A673 (cell line): ENCODE data around the gene ACTL10. TPM values are rescaled to one million over a fixed set of nuclear protein-coding genes. Genes with fewer than 3 reads are reported as not detected.

Experiments
- BruUV-seq: library from RNA; stranded (reverse); fragments of 400-500 nt; replicated peaks from 2 replicates; lab custom pipeline; 2021; lab: Mats Ljungman, UMichigan
- CTCF ChIA-PET: fragments of 300-600 bp; sonication (Branson Sonifier 250); formaldehyde crosslinking; loops from one replicate; lab custom pipeline; 2022; ENCODE audit warnings: antibody characterized with exemption; lab: Charles Lee
- POLR2A ChIA-PET: fragments of 300-600 bp; sonication (Branson Sonifier 250); formaldehyde crosslinking; loops from one replicate; lab custom pipeline; 2022; ENCODE audit warnings: antibody characterized with exemption; ENCODE audit not compliant: low non-redundant PET; lab: Charles Lee
- DNase-seq: peaks from one replicate; pipeline ENCODE4 v3.0.0-alpha.2; 2015; ENCODE audit warnings: low spot score
- H3K27ac ChIP-seq: fragments of 200-600 bp; sonication (generic); 2 replicates; pipeline ENCODE4 v1.5.1; 2016; ENCODE audit warnings: mixed run types, low read depth, mild to moderate bottlenecking, mixed read lengths, antibody characterized with exemption, low read length; ENCODE audit not compliant: poor library complexity, severe bottlenecking
- H3K27me3 ChIP-seq: fragments of 200-600 bp; sonication (generic); replicated peaks from 2 replicates; pipeline ENCODE4 v1.6.1; 2017; ENCODE audit warnings: mixed run types, low read depth, mild to moderate bottlenecking, mixed read lengths, antibody characterized with exemption, low read length; ENCODE audit not compliant: insufficient read depth, poor library complexity
- H3K36me3 ChIP-seq: fragments of 200-600 bp; sonication (generic); 2 replicates; pipeline ENCODE4 v1.6.1; 2016; ENCODE audit warnings: mixed run types, mild to moderate bottlenecking, mixed read lengths, antibody characterized with exemption, low read length; ENCODE audit not compliant: insufficient read depth, poor library complexity, severe bottlenecking
- H3K4me1 ChIP-seq: fragments of 200-600 bp; sonication (generic); 2 replicates; pipeline ENCODE4 v1.6.1; 2017; ENCODE audit warnings: mixed run types, mild to moderate bottlenecking, mixed read lengths, antibody characterized with exemption, low read length; ENCODE audit not compliant: insufficient read depth, poor library complexity, severe bottlenecking
- H3K4me3 ChIP-seq: fragments of 200-600 bp; sonication (generic); 2 replicates; pipeline ENCODE4 v1.5.1; 2016; ENCODE audit warnings: low read depth, mixed run types, mild to moderate bottlenecking, mixed read lengths, low read length; ENCODE audit not compliant: poor library complexity, severe bottlenecking
- H3K9me3 ChIP-seq: fragments of 200-600 bp; sonication (generic); 2 replicates; pipeline ENCODE4 v1.6.1; 2016; ENCODE audit warnings: mixed run types, low read depth, mild to moderate bottlenecking, mixed read lengths, antibody characterized with exemption, low read length; ENCODE audit not compliant: poor library complexity, severe bottlenecking
- EZH2 ChIP-seq: fragments of 200-600 bp; sonication (generic); IDR thresholded peaks from 2 replicates; pipeline ENCODE4 v1.6.1; 2017; ENCODE audit warnings: borderline replicate concordance, low read depth, mild to moderate bottlenecking, mixed read lengths, antibody characterized with exemption, low read length; ENCODE audit not compliant: poor library complexity, severe bottlenecking
- intact Hi-C: fragments of 100-400 bp; cut with micrococcal nuclease; formaldehyde crosslinking; loops from one replicate; pipeline ENCODE4 v1.10.0; 2022; ENCODE audit not compliant: unreplicated experiment
- total RNA-seq: library from RNA; stranded (reverse); gene quantifications from 2 replicates; pipeline ENCODE4 v1.2.3, GENCODE V29; 2021
- TF ChIP-seq, protein P1 (sequence below): fragments of 300-800, 200-600 bp; sonication (generic); conservative IDR thresholded peaks from 2 replicates; pipeline ENCODE4 v1.5.1; 2017; ENCODE audit warnings: low read depth, mild to moderate bottlenecking, antibody characterized with exemption, low read length, moderate library complexity, mixed read lengths

The ACTL10 gene
- total RNA-seq, 1 experiment from 2014 or later, result 0.47 TPM

DNA sequence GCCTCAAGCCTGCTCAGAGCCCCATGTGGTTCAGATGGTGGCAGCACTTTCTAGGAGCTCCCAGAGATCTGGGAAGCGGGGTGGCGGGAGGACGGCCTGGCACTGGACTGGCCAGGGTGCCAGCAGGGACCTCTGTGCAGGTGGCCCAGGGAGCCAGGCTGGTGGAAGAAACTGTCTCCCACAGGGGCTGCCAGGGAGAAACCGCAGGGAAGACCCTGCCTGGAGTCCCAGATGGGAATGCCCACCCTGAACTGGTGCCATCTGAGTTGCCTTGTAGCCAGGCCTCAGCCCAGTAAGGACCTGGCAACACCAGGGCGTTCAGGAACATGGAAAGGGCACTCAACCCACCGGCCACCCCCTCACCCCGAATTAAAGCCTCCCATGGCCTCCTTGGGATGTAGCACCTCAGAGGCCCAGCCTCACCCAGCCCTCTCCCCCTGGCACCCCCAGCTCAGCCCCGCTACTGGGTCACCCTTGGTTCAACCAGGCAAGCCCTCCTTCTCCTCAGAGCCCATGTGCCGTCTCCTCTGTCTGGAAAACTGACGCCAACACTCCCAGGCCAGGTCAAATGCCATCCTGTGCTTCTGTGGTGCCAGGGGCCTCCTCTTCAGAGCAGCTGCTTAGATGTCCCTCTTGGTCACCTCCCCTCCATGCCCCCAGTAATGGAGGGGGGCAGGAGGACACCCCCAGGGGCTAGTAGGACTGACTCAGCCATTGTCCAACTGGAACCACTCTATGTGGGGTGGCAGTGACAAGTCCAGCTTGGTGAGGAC lies 10.5 kb upstream of the ACTL10 start:
- Histone ChIP-seq H3K4me1 (no peaks in the 10 kb centered on the region), H3K4me3 (no peak overlapping the region), H3K27me3 (no peaks in the 10 kb centered on the region), H3K9me3 (no peaks in the 10 kb centered on the region), H3K36me3 (peaks cover 21% of the 10 kb centered on the region), H3K27ac (no peak overlapping the region)
- ChIA-PET POLR2A (no interaction called here), CTCF (no interaction called here)
- DNase-seq, result no peak
- intact Hi-C loops, result no loop called here
- TF ChIP-seq, protein P1, sequence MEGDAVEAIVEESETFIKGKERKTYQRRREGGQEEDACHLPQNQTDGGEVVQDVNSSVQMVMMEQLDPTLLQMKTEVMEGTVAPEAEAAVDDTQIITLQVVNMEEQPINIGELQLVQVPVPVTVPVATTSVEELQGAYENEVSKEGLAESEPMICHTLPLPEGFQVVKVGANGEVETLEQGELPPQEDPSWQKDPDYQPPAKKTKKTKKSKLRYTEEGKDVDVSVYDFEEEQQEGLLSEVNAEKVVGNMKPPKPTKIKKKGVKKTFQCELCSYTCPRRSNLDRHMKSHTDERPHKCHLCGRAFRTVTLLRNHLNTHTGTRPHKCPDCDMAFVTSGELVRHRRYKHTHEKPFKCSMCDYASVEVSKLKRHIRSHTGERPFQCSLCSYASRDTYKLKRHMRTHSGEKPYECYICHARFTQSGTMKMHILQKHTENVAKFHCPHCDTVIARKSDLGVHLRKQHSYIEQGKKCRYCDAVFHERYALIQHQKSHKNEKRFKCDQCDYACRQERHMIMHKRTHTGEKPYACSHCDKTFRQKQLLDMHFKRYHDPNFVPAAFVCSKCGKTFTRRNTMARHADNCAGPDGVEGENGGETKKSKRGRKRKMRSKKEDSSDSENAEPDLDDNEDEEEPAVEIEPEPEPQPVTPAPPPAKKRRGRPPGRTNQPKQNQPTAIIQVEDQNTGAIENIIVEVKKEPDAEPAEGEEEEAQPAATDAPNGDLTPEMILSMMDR, result no peak
- TF ChIP-seq EZH2, result no peak
- BruUV-seq, result no TSS peak

DNA sequence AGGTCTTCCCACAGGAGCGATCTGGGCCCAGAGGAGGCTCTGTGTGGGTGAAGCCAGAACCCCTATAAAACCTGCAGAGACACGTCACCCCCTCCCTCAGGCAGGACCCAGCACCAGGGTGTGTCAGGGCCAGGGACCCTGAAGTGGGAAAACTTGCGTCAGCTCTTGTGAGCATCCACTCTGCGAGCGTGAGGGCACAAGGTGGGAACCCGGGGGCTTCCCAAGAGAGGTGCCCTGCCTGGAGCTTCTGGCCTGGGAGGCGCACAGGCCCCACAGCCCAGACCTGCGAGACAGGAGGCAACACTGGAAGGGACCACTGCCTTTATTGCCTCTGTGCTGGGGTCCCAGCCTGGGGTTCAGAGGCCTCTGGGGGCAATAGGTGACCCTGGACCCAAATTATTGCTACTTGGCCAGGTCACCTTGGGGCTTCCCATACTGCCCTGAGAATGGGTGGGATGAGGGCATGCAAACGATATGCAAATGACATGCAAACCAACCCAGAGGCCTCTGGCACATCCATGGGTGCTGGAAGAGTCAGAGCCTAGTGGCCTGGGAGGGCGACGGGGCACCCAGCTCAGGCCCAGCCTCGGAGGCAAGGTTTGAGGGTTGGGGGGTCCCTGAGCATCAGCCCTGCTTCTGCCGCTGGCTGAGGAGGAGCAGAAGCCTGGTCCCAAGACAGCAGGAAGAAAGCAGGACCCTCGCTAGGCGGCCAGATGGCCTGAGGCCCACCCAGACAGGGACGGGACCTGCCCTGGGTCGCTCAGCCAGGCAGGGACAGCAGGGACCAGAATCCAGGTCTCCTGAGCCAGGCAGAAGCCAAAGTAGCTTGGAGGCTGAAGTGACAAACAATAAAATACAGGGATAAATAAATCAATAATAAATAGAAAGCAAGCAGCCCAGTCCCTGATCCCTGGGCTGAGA lies 9.7 kb upstream of the ACTL10 start:
- no peaks in the 10 kb centered on the region for H3K9me3 ChIP-seq
- no peak for DNase-seq
- TF ChIP-seq EZH2, result no peak
- TF ChIP-seq, protein P1, result no peak
- ChIA-PET POLR2A (no interaction called here), CTCF (no interaction called here)
- intact Hi-C loops, result no loop called here
- no peaks in the 10 kb centered on the region for H3K27me3 ChIP-seq
- no peak overlapping the region for H3K27ac ChIP-seq
- H3K36me3 ChIP-seq, result peaks cover 21% of the 10 kb centered on the region
- BruUV-seq, result no TSS peak
- H3K4me3 ChIP-seq, result no peak overlapping the region
- no peaks in the 10 kb centered on the region for H3K4me1 ChIP-seq

DNA sequence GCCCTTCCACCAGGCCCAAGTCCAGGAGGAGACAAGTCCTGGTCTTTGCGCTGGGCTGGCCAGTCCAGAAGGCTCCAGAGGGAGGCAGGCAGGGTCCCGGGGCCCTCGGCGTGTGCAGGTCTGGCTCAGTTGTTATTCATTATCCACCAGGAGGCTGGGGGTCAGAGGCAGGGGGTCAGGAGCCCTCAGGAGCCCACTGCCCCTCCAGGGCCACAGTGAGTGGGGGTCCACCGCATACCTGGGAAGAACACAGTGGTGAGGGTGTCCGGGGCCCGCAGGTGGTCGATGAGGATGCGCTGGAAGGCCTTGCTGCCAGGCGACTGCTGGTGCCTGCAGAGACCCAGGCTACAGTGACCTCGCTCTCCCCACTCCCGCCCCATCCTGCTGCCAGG lies 9.0 kb upstream of the ACTL10 start:
- TF ChIP-seq, protein P1, result no peak
- no peak for TF ChIP-seq EZH2
- Histone ChIP-seq H3K36me3 (peaks cover 21% of the 10 kb centered on the region), H3K27me3 (no peaks in the 10 kb centered on the region), H3K9me3 (no peaks in the 10 kb centered on the region), H3K4me3 (no peak overlapping the region), H3K4me1 (peaks cover 1% of the 10 kb centered on the region), H3K27ac (no peak overlapping the region)
- CTCF ChIA-PET, result no interaction called here
- DNase-seq, result no peak
- BruUV-seq, result no TSS peak
- POLR2A ChIA-PET, result no interaction called here
- intact Hi-C loops, result no loop called here
